ENCODE measurements around the gene MYPN.

DNA sequence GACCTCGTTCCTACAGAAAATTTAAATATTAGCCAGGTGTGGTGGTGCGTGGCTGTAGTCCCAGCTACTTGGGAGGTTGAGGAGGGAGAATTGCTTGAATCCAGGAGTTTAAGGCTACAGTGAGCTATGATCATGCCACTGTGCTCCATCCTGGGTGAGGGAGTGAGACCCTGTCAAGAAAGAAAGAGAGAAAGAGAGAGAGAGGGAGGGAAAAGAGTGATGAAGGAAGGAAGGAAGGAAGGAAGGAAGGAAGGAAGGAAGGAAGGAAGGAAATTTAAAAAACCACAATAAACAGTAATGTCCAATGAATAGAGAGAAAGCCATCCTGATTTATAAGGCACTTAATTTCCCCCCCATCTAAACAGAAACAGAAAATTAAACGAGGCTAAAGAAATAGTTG, 9.4 kb downstream of the MYPN start:
- no peak for TF ChIP-seq POLR2AphosphoS5 (IDR thresholded peaks at IDR 0.05; ENCODE audit: low read depth, low read length)
- no peak for TF ChIP-seq TAF1 (IDR thresholded peaks at IDR 0.05; ENCODE audit: borderline replicate concordance, insufficient read depth, low read length)
- TF ChIP-seq, protein P1, sequence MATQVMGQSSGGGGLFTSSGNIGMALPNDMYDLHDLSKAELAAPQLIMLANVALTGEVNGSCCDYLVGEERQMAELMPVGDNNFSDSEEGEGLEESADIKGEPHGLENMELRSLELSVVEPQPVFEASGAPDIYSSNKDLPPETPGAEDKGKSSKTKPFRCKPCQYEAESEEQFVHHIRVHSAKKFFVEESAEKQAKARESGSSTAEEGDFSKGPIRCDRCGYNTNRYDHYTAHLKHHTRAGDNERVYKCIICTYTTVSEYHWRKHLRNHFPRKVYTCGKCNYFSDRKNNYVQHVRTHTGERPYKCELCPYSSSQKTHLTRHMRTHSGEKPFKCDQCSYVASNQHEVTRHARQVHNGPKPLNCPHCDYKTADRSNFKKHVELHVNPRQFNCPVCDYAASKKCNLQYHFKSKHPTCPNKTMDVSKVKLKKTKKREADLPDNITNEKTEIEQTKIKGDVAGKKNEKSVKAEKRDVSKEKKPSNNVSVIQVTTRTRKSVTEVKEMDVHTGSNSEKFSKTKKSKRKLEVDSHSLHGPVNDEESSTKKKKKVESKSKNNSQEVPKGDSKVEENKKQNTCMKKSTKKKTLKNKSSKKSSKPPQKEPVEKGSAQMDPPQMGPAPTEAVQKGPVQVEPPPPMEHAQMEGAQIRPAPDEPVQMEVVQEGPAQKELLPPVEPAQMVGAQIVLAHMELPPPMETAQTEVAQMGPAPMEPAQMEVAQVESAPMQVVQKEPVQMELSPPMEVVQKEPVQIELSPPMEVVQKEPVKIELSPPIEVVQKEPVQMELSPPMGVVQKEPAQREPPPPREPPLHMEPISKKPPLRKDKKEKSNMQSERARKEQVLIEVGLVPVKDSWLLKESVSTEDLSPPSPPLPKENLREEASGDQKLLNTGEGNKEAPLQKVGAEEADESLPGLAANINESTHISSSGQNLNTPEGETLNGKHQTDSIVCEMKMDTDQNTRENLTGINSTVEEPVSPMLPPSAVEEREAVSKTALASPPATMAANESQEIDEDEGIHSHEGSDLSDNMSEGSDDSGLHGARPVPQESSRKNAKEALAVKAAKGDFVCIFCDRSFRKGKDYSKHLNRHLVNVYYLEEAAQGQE (IDR thresholded peaks at IDR 0.05; ENCODE audit: insufficient read depth in 1 of 2, low read depth in 2 of 2, low read length in 2 of 2) = no peak
- no peak for TF ChIP-seq SIN3A (IDR thresholded peaks at IDR 0.05; ENCODE audit: borderline replicate concordance, insufficient read depth, low read length)
